ENCODE results near the gene NUPR1.

DNA sequence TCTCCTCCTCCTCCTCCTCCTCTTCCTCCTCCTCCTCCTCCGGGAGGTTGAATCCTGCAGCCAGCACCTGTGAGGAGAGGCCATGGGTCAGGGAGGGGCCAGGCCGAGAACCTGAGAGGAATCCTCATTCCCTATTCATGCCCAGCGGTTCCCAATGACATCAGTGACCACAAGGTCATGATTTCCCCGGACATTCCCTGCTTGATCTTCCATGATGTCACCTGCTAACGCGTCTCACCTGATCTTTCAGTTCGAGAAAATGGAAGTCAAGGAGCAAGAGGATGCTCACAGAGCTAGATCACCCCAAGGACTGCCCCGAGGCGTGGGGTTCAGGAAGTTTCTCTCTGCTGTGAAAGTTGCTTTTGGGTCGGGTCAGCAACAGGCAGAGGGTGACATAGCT lies 38.9 kb downstream of the NUPR1 start:
- TF ChIP-seq, protein P1, sequence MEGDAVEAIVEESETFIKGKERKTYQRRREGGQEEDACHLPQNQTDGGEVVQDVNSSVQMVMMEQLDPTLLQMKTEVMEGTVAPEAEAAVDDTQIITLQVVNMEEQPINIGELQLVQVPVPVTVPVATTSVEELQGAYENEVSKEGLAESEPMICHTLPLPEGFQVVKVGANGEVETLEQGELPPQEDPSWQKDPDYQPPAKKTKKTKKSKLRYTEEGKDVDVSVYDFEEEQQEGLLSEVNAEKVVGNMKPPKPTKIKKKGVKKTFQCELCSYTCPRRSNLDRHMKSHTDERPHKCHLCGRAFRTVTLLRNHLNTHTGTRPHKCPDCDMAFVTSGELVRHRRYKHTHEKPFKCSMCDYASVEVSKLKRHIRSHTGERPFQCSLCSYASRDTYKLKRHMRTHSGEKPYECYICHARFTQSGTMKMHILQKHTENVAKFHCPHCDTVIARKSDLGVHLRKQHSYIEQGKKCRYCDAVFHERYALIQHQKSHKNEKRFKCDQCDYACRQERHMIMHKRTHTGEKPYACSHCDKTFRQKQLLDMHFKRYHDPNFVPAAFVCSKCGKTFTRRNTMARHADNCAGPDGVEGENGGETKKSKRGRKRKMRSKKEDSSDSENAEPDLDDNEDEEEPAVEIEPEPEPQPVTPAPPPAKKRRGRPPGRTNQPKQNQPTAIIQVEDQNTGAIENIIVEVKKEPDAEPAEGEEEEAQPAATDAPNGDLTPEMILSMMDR (IDR thresholded peaks at IDR 0.05) = no peak
- TF ChIP-seq POLR2A (IDR thresholded peaks at IDR 0.05) = no peak

Data from vagina (tissue), 2 donors.